ENCODE results near the gene MRLN. TPM values are rescaled to one million over a fixed set of nuclear protein-coding genes. Genes with fewer than 3 reads are reported as not detected.
"Not testable (repeated sequence)": the region's sequence is repeated elsewhere in the genome, so short reads cannot be mapped to it uniquely, and the experiment has no call there.

MRLN gene
- total RNA-seq, 1 donor from 2014 or later: not detected

GRCh38 chr10:59754951-59755350, 1.7 kb upstream of the MRLN start:
- DNase-seq (ENCODE audit: extremely low spot score in 2 of 2): no peak
- TF ChIP-seq CTCF (IDR thresholded peaks at IDR 0.05) (no peak), POLR2AphosphoS5 (IDR thresholded peaks at IDR 0.05; ENCODE audit: insufficient read depth in 1 of 2, low read depth in 1 of 2) (no peak), POLR2A (IDR thresholded peaks at IDR 0.05) (no peak)
- intact Hi-C loops (cut with DNase I): no loop called here

GRCh38 chr10:59752278-59752940, 846 bp downstream of the MRLN start:
- Histone ChIP-seq H3K27ac (no peak overlapping the region), H3K9me3 (no peaks in the 10 kb centered on the region), H3K36me3 (no peaks in the 10 kb centered on the region), H3K27me3 (no peaks in the 10 kb centered on the region), H3K4me1 (peaks cover 21% of the 10 kb centered on the region), H3K4me3 (no peak overlapping the region)
- intact Hi-C loops (cut with DNase I): no loop called here
- TF ChIP-seq POLR2AphosphoS5 (IDR thresholded peaks at IDR 0.05; ENCODE audit: insufficient read depth in 1 of 2, low read depth in 1 of 2) (no peak), POLR2A (IDR thresholded peaks at IDR 0.05) (no peak)
- no peak for DNase-seq (ENCODE audit: extremely low spot score in 2 of 2)

More at GRCh38 chr10:59754951-59755350, 1.7 kb upstream of the MRLN start:
- H3K27ac ChIP-seq: no peak overlapping the region
- no peak overlapping the region for H3K4me3 ChIP-seq
- no peaks in the 10 kb centered on the region for H3K27me3 ChIP-seq
- H3K4me1 ChIP-seq: peaks cover 21% of the 10 kb centered on the region
- no peaks in the 10 kb centered on the region for H3K36me3 ChIP-seq
- no peaks in the 10 kb centered on the region for H3K9me3 ChIP-seq

DNA sequence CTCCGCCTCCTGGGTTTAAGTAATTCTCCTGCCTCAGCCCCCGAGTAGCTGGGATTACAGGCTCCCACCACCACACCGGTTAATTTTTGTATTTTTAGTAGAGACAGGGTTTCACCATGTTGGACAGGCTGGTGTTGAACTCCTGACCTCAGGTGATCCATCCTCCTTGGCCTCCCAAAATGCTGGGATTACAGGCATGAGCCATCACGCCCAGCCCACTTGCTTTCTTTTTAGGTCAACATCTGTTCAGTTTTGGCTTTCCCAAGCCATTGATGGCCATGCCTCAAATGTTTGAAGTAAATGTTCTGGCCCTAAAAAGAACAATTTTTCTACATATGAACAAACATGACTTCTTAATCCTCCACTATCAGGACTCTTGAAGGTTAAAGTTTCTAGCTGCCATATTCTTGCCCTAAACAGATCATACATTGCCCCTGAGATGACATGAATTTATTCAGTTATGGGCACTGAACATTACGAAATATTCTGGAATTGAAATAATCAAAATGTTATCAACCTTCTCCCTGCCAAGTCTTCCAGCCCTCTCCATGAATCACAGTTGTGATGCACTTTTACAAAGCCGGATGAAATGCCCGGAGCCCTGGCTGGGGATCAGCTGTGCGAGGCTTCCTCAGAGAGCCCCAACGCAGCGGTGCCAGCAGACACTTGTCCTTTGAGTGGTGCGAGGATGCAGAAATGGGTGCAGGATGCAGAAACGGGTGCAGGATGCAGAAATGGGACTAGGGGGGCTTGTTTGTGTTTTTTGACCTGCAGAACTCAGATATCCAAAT, 2.9 kb downstream of the MRLN start:
- DNase-seq (ENCODE audit: extremely low spot score in 2 of 2): no peak
- intact Hi-C loops (cut with DNase I): no loop called here
- TF ChIP-seq POLR2A (IDR thresholded peaks at IDR 0.05) (no peak), CTCF (IDR thresholded peaks at IDR 0.05) (no peak), POLR2AphosphoS5 (IDR thresholded peaks at IDR 0.05; ENCODE audit: insufficient read depth in 1 of 2, low read depth in 1 of 2) (no peak)
- Histone ChIP-seq H3K4me1 (peaks cover 21% of the 10 kb centered on the region), H3K36me3 (no peaks in the 10 kb centered on the region), H3K9me3 (no peaks in the 10 kb centered on the region), H3K4me3 (no peak overlapping the region), H3K27me3 (no peaks in the 10 kb centered on the region), H3K27ac (no peak overlapping the region)

DNA sequence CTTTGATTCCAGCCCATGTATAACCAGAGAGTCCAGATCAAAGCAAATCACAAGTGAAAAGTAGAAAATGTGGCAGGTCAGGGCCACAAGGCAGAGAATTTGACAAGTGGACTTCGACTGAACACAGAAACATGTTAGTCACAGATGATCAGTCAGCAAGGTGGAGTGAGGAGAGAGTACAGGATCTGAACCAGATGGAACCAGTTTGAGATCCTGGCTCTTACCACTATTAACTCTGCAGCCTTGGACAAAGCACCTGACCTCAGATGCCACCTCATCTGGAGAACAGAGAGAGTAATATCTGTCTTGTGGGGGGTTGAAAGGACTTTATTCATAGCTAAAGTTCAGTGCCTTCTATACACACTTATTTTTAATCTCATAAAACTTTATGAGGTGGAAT, 4.4 kb downstream of the MRLN start:
- Histone ChIP-seq H3K36me3 (no peaks in the 10 kb centered on the region), H3K4me3 (no peak overlapping the region), H3K4me1 (peaks cover 21% of the 10 kb centered on the region), H3K9me3 (no peaks in the 10 kb centered on the region), H3K27me3 (no peaks in the 10 kb centered on the region), H3K27ac (no peak overlapping the region)
- peak in 1 of 2 donors; percentile 18 for DNase-seq (ENCODE audit: extremely low spot score in 2 of 2)
- TF ChIP-seq POLR2A (IDR thresholded peaks at IDR 0.05) (no peak), POLR2AphosphoS5 (IDR thresholded peaks at IDR 0.05; ENCODE audit: insufficient read depth in 1 of 2, low read depth in 1 of 2) (no peak), CTCF (IDR thresholded peaks at IDR 0.05) (no peak)
- intact Hi-C loops (cut with DNase I): no loop called here

- no peak for DNase-seq (ENCODE audit: extremely low spot score in 2 of 2)
- no peak overlapping the region for H3K4me3 ChIP-seq
- no peaks in the 10 kb centered on the region for H3K36me3 ChIP-seq
- H3K27me3 ChIP-seq: no peaks in the 10 kb centered on the region
- no peak for TF ChIP-seq CTCF (IDR thresholded peaks at IDR 0.05)
- H3K4me1 ChIP-seq: peaks cover 3% of the 10 kb centered on the region
- intact Hi-C loops (cut with DNase I): no loop called here
- no peaks in the 10 kb centered on the region for H3K9me3 ChIP-seq
- no peak overlapping the region for H3K27ac ChIP-seq
These were observed 8.0 kb downstream of the MRLN start for GRCh38 chr10:59745163-59745650.

GRCh38 chr10:59744762-59745161, 8.5 kb downstream of the MRLN start:
- H3K36me3 ChIP-seq; H3K4me1 ChIP-seq; H3K27ac ChIP-seq; intact Hi-C loops (cut with DNase I); DNase-seq (ENCODE audit: extremely low spot score in 2 of 2); H3K9me3 ChIP-seq; H3K4me3 ChIP-seq; H3K27me3 ChIP-seq: not testable (repeated sequence)

GRCh38 chr10:59744156-59744555, 9.1 kb downstream of the MRLN start:
- intact Hi-C loops (cut with DNase I); H3K4me3 ChIP-seq; H3K27me3 ChIP-seq: not testable (repeated sequence)

More at GRCh38 chr10:59744156-59744555, 9.1 kb downstream of the MRLN start:
- DNase-seq (ENCODE audit: extremely low spot score in 2 of 2); H3K27ac ChIP-seq; H3K9me3 ChIP-seq; H3K4me1 ChIP-seq; H3K36me3 ChIP-seq: not testable (repeated sequence)
